Tibial nerve (tissue), 4 donors: ENCODE results near the gene RALY.

Source experiments
- EP300 ChIP-seq, 2 donors: sonication (generic); formaldehyde crosslinking; IDR thresholded peaks; one replicate each; pipeline ENCODE4 v1.6.1; 2017; ENCODE audit warnings: antibody characterized with exemption in 2 of 2, mild to moderate bottlenecking in 1 of 2
- POLR2A ChIP-seq, 2 donors: fragments of 450-650 bp; IDR thresholded peaks; one replicate each; pipeline ENCODE4 v1.6.1; 2017; ENCODE audit warnings: antibody characterized with exemption in 2 of 2, mild to moderate bottlenecking in 2 of 2, moderate library complexity in 2 of 2
- TF ChIP-seq, protein P1 (sequence below), 5 experiments: fragments of 200-600 bp in 3 of 5; fragments of 450-650 bp in 2 of 5; sonication (generic) in 3 of 5; IDR thresholded peaks; one replicate each; pipeline ENCODE4 v1.5.1; 2016 to 2019; ENCODE audit warnings: antibody characterized with exemption in 5 of 5, mild to moderate bottlenecking in 3 of 5, moderate library complexity in 2 of 5

DNA sequence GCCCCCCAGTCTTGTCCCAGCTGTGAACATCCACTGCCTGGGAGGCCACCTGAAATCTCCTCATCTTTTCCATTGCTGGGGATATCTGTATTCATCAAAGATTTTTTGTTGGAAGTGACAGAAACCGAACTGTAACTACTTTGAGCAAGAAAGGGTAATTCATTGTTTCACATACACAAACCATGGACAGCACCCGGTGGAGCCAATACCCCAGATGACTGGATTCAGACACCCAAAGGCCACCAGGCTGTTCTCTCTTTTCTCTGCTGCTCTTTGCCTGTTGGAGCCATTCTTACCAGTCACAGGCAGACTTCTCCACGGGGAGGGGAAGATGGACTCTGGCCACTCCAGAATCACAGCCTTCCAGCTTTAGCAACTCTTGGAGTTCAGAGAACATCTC, 11.7 kb upstream of the RALY start:
- TF ChIP-seq, protein P1, sequence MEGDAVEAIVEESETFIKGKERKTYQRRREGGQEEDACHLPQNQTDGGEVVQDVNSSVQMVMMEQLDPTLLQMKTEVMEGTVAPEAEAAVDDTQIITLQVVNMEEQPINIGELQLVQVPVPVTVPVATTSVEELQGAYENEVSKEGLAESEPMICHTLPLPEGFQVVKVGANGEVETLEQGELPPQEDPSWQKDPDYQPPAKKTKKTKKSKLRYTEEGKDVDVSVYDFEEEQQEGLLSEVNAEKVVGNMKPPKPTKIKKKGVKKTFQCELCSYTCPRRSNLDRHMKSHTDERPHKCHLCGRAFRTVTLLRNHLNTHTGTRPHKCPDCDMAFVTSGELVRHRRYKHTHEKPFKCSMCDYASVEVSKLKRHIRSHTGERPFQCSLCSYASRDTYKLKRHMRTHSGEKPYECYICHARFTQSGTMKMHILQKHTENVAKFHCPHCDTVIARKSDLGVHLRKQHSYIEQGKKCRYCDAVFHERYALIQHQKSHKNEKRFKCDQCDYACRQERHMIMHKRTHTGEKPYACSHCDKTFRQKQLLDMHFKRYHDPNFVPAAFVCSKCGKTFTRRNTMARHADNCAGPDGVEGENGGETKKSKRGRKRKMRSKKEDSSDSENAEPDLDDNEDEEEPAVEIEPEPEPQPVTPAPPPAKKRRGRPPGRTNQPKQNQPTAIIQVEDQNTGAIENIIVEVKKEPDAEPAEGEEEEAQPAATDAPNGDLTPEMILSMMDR (IDR thresholded peaks at IDR 0.05), result no peak
- TF ChIP-seq POLR2A (IDR thresholded peaks at IDR 0.05) (no peak), EP300 (IDR thresholded peaks at IDR 0.05) (no peak)
